GM19324 (cell line): ENCODE measurements around the gene HMGCR.
"Not testable (repeated sequence)": the region's sequence is repeated elsewhere in the genome, so short reads cannot be mapped to it uniquely, and the experiment has no call there.

Experiments
- ATAC-seq: cut with Tn5 transposase; IDR thresholded peaks from one replicate; pipeline ENCODE4 v1.9.1; 2021; ENCODE audit warnings: mild to moderate bottlenecking, moderate library complexity; ENCODE audit not compliant: unreplicated experiment, low FRiP score

The HMGCR gene

GRCh38 chr5:75336615-75337336 lies at the start of gene HMGCR:
Gene HMGCR, plus strand, starts transcription at chr5:75337220. Its CDS starts 5,386 bp downstream, at chr5:75342606.
- peak; percentile 99 for ATAC-seq

- ATAC-seq, result not testable (repeated sequence)
Measured at GRCh38 chr5:75291844-75292243, 45.2 kb upstream of the HMGCR start.

DNA sequence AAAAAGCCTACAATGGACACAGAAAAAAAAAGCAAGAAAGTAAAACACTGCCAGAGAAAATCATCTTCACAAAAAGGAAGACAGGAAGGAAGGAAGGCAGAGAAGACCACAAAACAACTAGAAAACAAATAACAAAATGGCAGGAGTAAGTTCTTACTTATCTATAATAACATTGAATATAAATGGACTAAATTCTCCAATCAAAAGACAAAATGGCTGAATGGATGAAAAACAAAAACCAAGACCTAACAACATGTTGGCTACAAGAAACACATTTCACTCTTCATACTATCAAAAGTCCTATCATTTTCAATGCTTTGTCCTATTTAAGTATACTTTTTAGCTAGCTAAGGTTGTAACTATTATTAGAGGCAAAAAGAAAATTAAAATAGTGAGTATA lies 36.9 kb upstream of the HMGCR start:
- ATAC-seq, result no peak

GRCh38 chr5:75303419-75303818 lies 33.6 kb upstream of the HMGCR start:
- no peak for ATAC-seq

GRCh38 chr5:75304486-75304885 lies 32.5 kb upstream of the HMGCR start:
- ATAC-seq, result not testable (repeated sequence)

GRCh38 chr5:75306746-75307145 lies 30.3 kb upstream of the HMGCR start:
- ATAC-seq, result no peak

DNA sequence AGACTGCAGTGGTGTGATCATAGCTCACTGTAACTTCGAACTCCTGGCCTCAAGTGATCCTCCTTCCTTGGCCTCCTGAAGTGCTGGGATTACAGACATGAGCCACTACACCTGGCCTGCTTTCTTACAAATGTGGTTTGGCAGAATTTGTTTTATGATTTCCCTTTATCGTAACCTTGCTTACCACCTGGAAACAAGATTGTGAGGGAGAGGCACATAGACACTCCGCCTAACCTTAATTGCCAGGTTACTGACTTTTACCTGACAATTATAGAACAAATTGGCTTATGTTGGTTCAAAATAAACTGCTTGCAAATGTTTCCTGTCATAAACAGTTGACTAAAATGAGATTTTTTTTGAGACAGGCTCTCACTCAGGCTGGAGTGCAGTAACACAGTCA lies 26.8 kb upstream of the HMGCR start:
- ATAC-seq, result no peak

- ATAC-seq, result not testable (repeated sequence)
Measured at GRCh38 chr5:75319148-75319547, 17.9 kb upstream of the HMGCR start.

- ATAC-seq, result no peak
Measured at GRCh38 chr5:75319638-75320037, 17.4 kb upstream of the HMGCR start.

- no peak for ATAC-seq
Measured at GRCh38 chr5:75320371-75320770, 16.6 kb upstream of the HMGCR start.

DNA sequence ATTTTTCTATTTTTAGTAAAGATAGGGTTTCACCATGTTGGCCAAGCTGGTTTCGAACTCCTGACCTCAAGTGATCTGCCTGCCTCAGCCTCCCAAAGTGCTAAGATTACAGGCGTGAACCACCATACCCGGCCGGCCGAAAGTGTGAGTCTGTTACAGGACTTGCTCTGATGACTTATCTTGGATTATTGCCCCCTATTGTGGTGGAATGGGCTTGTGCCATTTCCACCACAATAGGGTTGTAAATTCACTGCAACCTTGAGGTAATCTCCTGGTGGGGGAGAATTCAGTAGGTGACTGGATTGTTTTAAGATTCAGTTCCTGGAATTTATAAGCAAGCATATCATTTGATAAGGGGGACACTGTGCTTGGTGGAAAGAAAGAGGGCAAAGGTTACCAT lies 15.0 kb upstream of the HMGCR start:
- no peak for ATAC-seq

DNA sequence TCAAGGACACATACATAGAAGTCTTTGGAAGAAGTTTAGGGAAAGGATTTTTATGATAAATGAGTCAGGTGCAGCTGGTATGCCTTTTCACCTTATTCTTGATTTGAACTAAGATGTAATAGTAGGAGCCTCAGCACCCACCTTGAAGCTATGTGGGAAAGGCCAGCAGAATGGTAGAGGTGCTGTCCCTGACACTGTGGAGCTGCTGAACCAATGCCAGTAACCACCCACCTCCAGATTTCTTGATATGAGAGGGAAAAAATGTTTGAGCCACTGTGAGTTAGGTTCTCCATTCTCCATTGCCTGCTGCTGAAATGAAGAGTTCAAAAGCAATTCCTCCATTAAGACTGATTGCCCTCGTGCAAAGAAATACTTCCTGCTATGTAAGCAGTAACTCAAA lies 12.2 kb upstream of the HMGCR start:
- ATAC-seq, result no peak

DNA sequence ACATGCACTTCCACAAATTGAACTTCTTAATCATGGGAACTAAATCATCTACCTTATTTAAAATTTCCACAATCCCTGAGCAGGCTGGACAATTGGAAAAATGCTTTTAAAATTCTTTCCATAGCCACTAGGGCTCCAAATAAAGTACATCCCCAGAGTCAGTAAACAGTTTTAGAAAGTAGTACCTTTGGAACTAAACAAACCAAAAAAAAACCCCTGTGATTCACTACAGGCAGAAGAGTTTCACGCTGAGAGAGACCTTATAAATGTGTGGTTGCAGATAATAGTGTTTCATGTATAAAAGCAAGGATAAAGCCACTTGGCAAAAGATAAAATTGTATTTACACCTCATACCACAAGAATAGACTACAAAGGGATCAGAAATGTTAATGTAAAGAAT lies 11.8 kb upstream of the HMGCR start:
- ATAC-seq, result no peak

GRCh38 chr5:75330404-75330803 lies 6.6 kb upstream of the HMGCR start:
- no peak for ATAC-seq

DNA sequence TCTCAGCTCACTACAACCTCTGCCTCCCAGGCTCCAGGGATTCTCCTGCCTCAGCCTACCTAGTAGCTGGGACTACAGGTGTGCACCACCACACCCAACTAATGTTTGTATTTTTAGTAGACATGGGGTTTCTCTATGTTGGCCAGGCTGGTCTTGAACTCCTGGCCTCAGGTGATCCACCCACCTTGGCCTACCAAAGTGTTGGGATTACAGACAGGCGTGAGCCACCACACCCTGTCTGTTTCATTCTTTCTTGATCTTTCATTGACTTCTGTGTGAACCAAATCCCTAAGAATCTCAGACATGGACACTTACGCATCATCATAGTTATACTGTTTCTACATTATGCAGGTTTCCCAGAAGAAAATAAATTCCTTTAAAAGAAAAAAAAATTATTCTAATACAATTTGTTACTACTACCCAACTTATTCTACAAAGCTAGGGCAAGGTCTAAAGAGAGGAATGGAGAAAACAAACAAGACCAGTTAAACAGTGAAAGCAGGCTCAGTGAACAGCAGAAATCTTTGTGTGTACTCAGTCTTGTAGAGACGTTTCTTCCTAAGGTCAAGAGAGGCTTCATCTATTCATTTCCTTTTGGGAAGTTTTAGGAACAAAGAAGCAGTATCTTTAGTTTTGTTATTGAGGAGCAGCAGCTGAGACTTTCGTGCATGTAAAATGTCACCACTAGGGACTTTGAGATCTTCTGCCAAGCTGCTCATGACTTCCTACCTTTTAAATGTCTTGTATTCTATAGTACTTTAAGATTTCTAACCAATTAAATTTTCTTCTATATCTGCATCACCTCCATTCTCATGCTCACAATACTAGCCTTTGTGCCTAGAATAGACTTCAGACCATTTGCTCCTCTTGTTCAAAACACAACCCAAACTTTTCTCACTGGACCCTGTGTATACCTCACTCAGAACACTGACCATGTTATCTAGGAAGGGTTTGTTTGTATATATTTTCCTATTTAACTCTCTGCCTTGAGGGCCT lies 5.6 kb upstream of the HMGCR start:
- ATAC-seq, result no peak

DNA sequence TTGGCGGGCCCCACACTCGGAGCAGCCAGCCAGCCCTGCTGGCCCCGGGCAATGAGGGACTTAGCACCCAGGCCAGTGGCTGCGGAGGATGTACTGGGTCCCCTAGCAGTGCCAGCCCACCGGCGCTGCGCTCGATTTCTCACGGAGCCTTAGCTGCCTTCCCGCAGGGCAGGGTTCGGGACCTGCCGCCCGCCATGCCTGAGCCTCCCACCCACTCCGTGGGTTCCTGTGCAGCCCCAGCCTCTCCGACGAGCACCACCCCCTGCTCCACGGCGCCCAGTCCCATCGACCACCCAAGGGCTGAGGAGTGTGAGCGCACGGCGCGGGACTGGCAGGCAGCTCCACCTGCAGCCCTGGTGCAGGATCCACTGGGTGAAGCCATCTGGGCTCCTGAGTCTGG lies 3.3 kb upstream of the HMGCR start:
- ATAC-seq, result not testable (repeated sequence)

DNA sequence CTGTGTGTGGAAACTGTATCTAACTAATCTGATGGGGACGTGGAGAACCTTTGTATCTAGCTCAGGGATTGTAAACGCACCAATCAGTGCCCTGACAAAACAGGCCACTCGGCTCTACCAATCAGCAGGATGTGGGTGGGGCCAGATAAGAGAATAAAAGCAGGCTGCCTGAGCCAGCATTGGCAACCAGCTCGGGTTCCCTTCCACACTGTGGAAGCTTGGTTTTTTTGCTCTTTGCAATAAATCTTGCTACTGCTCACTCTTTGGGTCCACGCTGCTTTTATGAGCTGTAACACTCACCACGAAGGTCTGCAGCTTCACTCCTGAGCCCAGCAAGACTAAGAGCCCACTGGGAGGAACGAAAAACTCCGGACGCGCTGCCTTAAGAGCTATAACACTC lies 2.6 kb upstream of the HMGCR start:
- ATAC-seq, result not testable (repeated sequence)

DNA sequence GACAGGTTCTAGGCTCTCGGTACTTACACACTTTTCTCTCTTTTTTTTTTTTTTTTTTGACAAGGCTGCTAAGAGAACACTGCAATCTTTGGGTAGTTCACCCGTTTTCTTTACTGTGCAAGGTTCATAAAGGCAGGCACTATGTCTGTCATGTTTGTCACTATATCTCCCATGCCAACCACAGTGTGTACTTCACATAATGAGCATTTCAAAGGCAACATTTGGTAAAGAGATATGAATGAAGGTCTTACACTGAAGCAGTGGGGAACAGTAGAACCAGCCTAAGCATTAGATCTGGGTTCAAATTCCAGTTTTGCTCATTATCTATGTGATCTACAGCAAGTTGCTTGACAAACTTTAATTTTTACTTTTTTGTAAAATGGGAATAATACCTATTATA lies 1.5 kb upstream of the HMGCR start:
- ATAC-seq, result no peak

DNA sequence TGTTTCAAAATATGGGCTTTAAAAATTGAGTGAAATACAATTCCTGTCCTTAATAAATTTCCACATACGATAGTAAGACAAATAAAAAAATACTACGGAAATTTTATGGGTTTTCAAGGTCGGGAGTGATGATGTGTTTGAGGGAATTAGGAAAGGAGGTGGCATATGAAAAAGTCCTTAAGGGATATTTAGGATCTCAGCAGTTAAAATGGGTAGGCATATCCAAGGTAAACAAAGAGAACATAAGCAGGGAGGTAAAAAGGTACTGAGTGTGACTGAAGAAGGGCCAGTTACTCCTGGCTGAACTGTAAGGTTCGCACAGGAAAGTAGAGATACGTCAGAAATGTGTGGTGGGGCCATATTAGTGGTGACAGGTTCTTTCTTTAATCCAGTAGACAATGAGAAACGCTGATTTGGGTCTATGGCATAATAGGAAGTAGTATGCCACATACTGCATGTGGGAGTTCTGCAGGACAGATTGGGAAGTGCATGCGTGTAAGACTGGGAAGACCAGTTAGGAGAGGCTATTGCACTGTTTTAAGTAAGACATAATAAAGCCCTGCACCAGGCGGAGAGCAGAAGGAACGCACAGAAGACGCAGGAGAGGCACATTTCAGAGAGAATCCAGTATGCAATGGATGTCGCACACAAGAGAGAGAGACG lies 937 bp upstream of the HMGCR start:
- no peak for ATAC-seq

- ATAC-seq, result peak; percentile 10
Measured at GRCh38 chr5:75337366-75338021, 474 bp downstream of the HMGCR start.
